Aorta (tissue), 4 donors: ENCODE measurements around the gene SIGLEC15. TPM values are rescaled to one million over a fixed set of nuclear protein-coding genes. Genes with fewer than 3 reads are reported as not detected.

Experiments
- polyA plus RNA-seq, 2 donors: library from polyadenylated mRNA; stranded (reverse); fragments of 200-250 nt; gene quantifications; one replicate each; pipeline ENCODE4 v1.2.3, GENCODE V29; 2013
- total RNA-seq, 2 donors: library from RNA; stranded (reverse); fragmentation: NEBNext Ultra II Directional; extraction: Animal tissue kit (Norgen Biotek cat#: 25700); gene quantifications; one replicate each; pipeline ENCODE4 v1.2.1, GENCODE V29; 2021
- donor health status: healthy with polysubstance abuse.
- donor health status: Bipolar disorder and iron deficiency.
- donor health status: DM: no; HTN: no; CAD: no.
- donor health status: DM: yes; HTN: yes; CAD: no.

SIGLEC15 gene
- total and polyA plus RNA-seq, 4 donors: 0.33 to 1.2 (median 0.91) TPM; not detected in 1

Other genes with a start within 250 kb of the SIGLEC15 start
- under 1 TPM in 1 of 2 donors, not detected in 1; 0.54 TPM for gene SLC14A2, start 210.2 kb upstream of the SIGLEC15 start, total RNA-seq
- under 1 TPM; 0.10 to 0.13 TPM for gene SLC14A2, start 210.2 kb upstream of the SIGLEC15 start, polyA plus RNA-seq
- 10 to 100 TPM; 33.1 to 44.8 TPM for gene SLC14A1, start 101.5 kb upstream of the SIGLEC15 start, total RNA-seq
- 10 to 100 TPM; 11.4 to 33.6 TPM for gene SLC14A1, start 101.5 kb upstream of the SIGLEC15 start, polyA plus RNA-seq
- gene EPG5, start 141.7 kb downstream of the SIGLEC15 start, total RNA-seq: 10 to 100 TPM; 28.4 to 37.3 TPM
- 10 to 100 TPM in 1 of 2 donors, 1 to 10 TPM in 1; 2.5 to 11.3 TPM for gene EPG5, start 141.7 kb downstream of the SIGLEC15 start, polyA plus RNA-seq
- 10 to 100 TPM; 10.6 to 12.6 TPM for gene PSTPIP2, start 246.6 kb downstream of the SIGLEC15 start, total RNA-seq
- gene PSTPIP2, start 246.6 kb downstream of the SIGLEC15 start, polyA plus RNA-seq: 1 to 10 TPM; 2.0 to 2.8 TPM